Left renal pelvis (tissue), 4 donors: ENCODE results near the gene BAHCC1. TPM values are rescaled to one million over a fixed set of nuclear protein-coding genes. Genes with fewer than 3 reads are reported as not detected.
"Not testable (repeated sequence)": the region's sequence is repeated elsewhere in the genome, so short reads cannot be mapped to it uniquely, and the experiment has no call there.

Experiments
- DNase-seq, 4 donors: peaks; one replicate each; pipeline ENCODE4 v3.0.0-alpha.2; 2013; ENCODE audit warnings: low read depth in 4 of 4, low spot score in 3 of 4
- polyA plus RNA-seq, 4 donors: library from polyadenylated mRNA; unstranded; fragments of 120-200 nt; gene quantifications; one replicate each; pipeline ENCODE4 v1.2.1, GENCODE V29; 2013; ENCODE audit not compliant: insufficient read length in 4 of 4

The BAHCC1 gene
- polyA plus RNA-seq = 10 to 100 TPM; 15.3 to 31.2 (median 17.6) TPM

GRCh38 chr17:81394921-81395599, at the start of gene BAHCC1:
Gene BAHCC1 (plus strand): TSS chr17:81395457. CDS start chr17:81399740, 4,283 bp downstream.
- DNase-seq = peak; percentile 98 to 100 (median 100)

- DNase-seq = peak in 3 of 4 donors; percentile 94
These were observed 49.0 kb upstream of the BAHCC1 start for GRCh38 chr17:81346090-81346907.

GRCh38 chr17:81346908-81347349, 48.3 kb upstream of the BAHCC1 start:
- DNase-seq = no peak

- DNase-seq = no peak
These were observed 47.8 kb upstream of the BAHCC1 start for GRCh38 chr17:81347437-81347836.

GRCh38 chr17:81348097-81349055, 46.9 kb upstream of the BAHCC1 start:
- no peak for DNase-seq

- no peak for DNase-seq
These were observed 45.6 kb upstream of the BAHCC1 start for GRCh38 chr17:81349397-81350319.

- DNase-seq = no peak
These were observed 44.9 kb upstream of the BAHCC1 start for GRCh38 chr17:81350320-81350890.

GRCh38 chr17:81351329-81352052, 43.8 kb upstream of the BAHCC1 start:
- DNase-seq = not testable (repeated sequence)

GRCh38 chr17:81352056-81352455, 43.2 kb upstream of the BAHCC1 start:
- DNase-seq = not testable (repeated sequence)

- DNase-seq = no peak
These were observed 40.9 kb upstream of the BAHCC1 start for GRCh38 chr17:81354252-81354953.

- DNase-seq = no peak
These were observed 40.3 kb upstream of the BAHCC1 start for GRCh38 chr17:81354954-81355347.

- DNase-seq = no peak
These were observed 36.0 kb upstream of the BAHCC1 start for GRCh38 chr17:81359218-81359617.

- DNase-seq = not testable (repeated sequence)
These were observed 33.3 kb upstream of the BAHCC1 start for GRCh38 chr17:81362001-81362400.

GRCh38 chr17:81364278-81365147, 30.7 kb upstream of the BAHCC1 start:
- DNase-seq = no peak

GRCh38 chr17:81365148-81365600, 30.1 kb upstream of the BAHCC1 start:
- DNase-seq = no peak

GRCh38 chr17:81365601-81366585, 29.4 kb upstream of the BAHCC1 start:
- DNase-seq = no peak
